ENCODE measurements around the gene SMYD3.

SMYD3 gene

DNA sequence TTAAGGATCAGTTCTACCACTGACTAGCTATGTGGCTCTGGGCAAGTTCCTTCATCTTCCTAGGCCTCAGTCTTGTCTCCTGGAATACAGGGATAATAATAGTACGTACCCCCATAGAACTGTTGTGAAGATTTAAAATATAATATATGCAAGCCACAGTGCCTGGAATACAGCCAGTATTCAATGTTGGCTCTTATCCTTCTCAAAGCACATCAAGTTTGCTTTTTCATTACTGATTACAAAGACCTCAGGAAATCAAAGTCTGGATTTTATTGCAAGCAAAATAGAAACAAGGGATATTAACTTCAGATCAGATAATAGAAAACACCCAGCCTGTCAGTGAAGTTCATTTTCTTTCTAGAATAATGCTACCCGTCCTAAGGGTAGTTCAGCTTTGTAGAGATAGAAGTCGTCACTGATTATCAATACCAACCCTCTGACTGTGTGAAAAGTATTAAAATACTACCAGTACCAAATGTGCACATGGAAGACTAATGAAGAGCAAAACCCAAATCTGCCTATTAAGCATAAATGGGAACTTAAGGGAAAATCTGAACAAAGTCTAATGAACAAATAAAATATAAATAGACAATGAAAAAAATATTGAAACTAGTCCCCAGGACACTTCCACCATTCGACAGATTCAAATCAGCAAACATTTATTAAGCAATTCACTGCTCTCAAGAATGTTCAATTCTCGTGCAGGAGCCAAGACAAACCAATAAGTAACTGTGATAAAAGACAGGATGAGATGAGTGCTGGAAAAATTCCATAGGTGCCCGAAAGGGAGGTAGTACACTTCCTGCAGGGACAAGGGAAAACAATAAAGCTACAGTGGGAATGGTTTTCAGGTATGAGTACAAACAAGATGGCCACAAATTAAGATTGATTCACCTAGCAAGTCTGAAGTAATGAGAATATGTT lies 206.2 kb downstream of the SMYD3 start:
- no peak for DNase-seq

DNA sequence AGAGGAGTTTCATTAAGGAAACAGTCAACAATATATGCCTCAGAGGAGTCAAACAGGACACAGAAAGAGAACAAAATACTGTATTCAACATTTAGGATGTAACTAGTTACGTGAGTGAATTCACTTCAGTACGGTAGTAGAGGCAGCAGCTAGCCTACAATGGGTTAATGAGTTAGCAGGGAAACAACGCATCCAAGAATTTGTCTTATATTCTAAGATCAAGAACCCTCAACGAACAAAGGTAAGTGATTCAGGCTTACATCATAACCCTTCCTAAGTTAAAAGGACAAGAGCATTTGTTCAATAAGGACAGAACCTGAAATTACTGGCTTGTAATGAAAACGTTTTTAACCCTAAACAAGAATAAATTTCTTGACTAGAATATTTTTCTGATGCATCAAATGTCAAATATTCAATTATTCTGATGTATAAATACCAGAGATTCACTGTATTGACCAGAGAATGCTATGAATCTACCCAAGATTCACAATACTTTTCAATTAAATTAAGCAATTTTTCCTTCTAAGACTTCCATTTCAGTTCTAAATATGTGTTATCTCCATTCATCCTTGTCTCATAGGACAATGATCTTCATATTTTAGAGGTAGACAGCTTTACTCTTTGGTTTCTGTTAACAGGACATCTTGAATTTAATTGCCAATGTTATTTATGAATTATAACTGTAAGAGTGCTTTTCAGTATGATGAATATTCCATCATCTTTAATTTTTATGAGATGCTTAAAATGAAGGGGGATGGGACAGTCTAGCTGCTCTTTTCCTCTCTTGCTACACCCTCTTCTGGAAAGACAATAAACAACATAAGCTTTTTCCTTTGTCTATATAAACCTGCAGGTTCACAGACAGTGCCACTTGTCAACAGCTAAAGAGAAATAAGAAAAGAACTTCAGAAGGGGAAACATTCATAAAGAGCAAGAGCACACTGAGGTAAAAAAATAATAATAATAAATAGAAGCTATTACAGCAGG lies 209.5 kb downstream of the SMYD3 start:
- no peak for DNase-seq

DNA sequence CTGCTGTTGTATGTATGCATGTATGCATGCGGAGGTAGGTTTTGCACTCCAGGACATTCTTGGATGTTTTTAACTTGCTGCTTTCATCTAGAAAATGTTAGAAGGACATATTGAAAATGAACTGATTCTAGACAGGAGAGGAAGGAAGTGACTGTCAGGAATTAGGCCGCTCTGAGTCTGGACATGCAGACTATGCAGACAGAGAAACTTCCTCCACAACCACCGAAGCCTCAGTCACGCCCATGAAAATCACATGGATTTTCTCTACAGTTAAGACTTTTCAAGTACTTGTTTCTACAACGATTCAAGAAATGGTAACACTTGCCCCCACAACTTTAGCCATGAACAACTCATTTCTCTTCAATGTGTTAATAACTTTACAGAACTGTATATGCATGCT lies 211.1 kb downstream of the SMYD3 start:
- DNase-seq = no peak

DNA sequence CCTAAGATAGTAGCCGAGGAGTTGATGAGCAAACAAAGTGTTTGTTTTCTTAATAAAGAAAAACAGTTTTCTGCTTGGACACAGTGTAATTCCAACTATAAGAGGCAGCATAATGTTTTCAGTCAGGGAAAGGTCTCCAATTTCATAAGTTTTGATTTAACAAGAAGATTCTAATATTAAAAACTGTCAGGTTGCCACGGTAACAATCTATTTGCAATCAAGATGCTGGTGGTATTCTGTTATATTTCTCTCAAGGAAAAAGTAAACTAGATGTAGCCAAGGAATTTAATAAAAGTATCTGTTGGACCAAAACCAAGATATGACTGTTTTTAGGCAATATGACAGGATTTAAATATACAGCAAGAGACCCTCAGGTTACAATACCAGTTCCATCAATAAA lies 211.7 kb downstream of the SMYD3 start:
- DNase-seq = no peak

DNA sequence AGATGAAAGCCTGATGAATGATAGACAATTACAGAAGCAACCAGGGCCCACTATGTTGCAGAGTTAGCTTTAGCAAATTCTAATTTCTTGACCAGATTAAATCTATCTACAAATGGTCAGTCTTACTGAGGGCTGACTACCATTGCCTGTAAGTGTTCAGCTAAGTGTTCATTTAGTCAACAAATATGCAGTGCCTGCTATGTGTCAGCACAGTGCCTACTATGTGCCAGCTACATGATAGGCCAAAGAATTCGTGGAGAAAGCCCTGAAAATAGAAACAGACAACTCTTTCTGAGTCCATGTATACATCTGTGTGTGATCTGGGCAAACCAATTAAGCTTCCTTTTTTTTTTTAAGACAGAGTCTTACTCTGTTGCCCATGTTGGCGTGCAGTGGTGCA lies 212.8 kb downstream of the SMYD3 start:
- DNase-seq = no peak

DNA sequence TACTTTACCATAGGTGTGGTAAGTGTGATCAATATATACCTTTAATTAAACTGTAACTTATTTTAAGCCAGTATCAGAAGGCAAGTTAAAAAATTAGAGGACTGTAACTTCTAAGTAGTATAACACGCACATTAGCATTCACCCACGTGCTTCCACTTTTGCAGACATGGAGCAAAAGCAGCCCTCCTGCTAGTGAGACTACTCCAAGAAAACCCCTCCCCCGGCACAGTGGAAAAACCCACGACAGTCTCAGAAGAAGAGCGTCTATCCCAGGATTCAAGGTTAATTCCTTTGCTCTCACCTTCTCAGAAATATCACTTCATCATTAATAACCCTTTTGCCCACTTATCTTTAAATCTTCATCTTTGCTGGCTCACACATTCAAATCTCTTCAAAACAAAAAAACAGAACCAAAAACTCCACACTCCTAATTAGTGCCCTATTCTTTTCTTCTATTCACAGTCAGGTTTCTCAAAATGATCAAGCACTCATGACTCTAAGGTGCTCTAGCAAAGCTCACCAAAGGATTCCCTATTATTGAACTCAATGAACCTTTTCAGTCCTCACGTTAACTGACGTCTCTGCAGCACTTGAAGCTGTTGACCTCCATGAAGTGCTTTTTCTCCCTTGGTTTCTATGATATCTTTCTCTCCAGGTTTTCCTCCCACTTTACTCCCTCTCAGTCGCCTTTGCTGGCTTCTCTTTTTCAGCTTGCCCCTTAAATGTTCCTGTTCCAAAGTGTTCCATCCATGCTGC lies 213.5 kb downstream of the SMYD3 start:
- peak; percentile 24 for DNase-seq

DNA sequence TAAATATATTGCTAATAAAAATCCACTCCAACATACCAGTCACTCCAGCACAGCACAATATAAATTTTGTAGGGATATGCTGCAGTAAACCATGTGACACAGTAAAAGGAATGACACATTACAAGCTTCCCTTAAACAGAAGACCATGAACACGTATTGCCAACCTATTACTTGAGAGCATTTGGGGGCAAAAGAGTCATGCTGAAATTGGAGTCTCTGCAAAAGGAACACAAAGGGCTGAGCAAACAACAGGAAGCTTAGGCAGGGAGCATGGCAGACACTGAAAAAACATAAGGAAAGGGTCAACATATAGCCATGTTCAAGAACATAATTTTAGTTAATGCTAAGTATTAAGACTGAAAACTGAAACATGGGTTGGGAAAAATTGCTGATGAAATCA lies 214.5 kb downstream of the SMYD3 start:
- DNase-seq = no peak

DNA sequence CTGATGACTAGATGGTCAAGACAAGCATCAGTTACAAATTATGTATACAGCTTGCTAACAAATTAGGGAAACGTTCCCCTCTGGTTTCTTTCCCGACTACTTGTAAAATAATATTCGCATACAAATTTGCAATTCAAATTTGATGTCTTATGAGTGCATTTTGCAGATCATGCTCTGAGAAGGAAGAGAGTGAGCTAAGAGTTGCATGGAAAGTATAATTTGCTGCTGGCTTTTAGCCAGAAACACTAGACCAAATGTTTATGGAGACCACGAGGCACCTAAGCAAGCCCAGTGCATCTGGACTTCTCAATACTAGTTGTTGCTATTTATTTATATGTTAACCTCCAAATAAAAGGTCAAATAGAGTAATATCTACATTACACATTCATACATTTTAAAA lies 216.0 kb downstream of the SMYD3 start:
- DNase-seq = no peak

DNA sequence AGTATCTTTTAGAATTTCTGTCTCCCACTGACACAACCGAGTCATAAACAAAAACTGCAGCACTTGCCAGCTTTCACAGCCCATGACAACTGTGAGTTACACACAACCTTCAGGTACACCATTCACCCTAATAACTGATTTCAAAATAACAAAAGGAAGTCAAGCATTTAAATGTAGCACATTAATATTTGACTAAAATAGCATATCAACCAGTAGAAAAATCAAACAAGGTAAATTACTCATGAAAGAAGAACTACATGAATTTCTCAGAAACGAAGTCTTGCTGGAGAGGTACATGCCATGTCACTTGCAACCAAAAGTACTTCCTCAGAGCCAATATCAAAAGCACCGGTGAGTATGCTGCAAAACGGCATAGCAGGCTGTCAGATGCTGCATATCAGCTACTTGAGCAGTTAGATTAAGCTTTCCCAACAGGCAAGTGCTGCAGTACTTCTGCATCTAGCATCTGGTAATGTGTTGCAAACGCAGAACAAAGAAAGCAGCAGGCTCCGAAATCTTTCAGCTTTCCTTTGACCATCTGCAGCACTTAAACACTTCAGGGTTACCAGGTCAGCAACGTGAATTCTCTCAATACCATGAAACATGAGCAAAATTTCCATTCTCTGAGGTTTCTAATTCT lies 223.2 kb downstream of the SMYD3 start:
- DNase-seq = no peak

DNA sequence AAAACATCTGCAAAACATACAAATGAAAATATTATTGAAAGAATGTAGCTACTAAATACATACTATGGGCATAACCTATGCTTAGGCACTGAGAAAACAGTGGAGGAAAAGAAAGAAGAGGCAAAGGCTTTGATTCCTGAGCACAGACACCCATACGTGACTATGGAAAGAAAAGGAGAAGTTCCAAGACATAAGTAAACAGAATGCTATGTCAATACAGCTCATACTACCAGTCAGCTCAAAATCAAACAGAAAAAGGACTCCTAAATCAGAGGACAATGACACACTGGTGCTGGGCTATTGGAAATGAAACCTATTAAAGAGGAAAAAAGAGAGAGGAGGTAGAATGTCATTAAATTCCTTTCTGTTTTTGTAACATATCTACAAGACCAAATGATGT lies 225.4 kb downstream of the SMYD3 start:
- no peak for DNase-seq

DNA sequence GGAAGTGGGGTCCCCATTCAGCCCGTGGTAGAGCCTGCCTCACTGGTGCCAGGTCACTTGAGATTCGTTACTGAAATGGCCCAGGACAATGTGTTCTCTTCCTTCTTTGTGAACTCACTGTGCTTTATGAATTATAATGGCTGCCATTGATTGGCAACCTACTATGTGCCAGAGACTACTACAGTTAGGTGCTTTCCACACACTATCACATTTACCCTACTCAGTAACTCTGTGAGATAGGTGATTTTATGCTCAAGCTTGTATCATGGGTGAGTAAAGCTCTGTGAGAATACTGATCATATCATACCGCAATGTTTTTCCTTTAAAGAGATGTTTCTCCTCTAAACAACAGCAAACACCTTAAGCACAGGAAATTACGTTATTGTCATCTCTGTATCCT lies 225.9 kb downstream of the SMYD3 start:
- DNase-seq = no peak

DNA sequence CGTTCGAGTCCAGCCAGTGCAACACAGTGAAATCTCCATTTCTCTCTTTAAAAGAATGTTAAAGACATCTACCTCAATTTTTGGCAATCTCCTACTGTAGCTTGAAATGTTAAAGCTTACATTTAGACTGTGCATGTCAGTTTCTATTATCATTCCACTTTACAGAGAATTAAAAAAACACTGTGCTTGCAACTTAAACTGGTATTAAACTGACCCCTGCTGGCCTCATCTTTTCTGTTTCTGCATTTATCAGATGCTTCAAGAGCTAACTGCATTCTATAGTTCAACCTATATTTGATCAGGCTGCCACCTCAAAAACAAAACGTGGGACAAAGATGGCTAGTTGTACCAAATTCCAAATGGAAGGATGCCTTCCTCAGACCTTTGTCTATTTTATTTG lies 226.5 kb downstream of the SMYD3 start:
- peak; percentile 37 for DNase-seq

DNA sequence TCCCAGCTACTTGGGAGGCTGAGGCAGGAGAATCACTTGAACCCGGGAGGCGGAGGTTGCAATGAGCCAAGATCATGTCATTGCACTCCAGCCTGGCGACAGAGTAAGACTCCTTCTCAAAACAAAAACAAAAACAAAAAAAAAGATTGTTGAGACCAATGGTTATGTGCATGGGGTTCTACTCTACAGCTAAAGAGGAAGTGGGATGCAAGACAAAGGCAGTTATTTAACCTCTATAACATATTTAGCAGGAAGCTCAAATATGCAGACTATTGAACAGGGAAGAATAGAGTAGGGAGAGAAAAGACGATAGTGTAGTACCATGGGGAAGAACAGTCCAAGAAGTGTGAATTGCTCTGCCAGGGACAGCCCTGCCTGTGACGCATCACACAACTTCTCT lies 227.7 kb downstream of the SMYD3 start:
- no peak for DNase-seq

DNA sequence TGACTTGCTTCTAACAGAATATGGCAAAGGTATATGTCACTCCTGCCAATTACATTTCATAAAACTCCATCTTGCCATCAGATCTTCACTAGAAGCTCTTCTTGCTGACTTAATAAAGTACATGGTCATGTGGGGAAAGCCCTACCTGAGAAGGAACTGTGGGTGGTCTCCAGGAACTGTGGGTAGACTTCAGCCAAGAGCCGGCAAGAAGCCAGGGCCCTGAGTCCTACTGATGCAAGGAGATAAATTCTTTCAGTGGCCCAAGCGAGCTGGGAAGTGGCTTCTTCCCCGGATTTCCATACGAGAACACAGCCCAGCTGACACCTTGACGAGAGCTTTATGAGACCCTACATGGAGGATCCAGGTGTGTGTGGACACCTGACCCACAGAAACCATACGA lies 228.7 kb downstream of the SMYD3 start:
- no peak for DNase-seq

DNA sequence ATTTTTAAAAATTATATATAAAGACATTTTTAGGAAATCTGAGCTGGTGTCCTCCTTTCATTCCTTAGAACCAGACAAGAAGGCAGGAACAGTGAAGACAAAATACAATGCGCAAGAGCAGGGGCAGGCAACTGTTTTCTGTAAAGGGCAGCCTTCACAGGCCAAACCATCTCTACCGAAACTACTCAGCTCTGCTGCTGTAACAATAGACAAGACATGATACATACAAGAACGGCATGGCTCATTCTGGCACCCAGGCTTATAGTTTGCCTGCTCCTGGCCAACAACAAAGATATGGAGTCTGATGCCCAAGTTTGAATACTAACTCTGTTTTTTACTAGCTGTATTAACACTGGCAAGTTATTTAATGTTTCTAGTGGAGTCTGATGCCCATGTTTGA lies 232.0 kb downstream of the SMYD3 start:
- DNase-seq = no peak

DNA sequence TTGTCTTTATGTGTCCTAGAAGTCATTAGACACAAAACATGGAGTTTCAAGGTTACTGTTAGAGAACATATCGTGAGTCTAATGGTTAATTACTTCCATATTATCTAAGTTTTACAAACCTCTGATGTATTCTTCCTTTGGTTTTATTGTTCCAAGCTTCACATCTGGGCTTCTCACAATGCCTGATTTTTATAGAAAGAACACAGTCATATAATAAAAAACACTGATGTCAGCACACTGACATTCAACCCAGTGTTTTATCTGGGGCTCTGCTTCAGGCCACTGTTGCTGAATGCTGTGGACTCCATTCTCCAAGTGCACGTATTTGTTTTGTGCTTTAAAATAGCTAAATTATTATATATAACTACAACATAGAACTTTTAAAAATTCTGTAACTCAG lies 232.9 kb downstream of the SMYD3 start:
- no peak for DNase-seq

DNA sequence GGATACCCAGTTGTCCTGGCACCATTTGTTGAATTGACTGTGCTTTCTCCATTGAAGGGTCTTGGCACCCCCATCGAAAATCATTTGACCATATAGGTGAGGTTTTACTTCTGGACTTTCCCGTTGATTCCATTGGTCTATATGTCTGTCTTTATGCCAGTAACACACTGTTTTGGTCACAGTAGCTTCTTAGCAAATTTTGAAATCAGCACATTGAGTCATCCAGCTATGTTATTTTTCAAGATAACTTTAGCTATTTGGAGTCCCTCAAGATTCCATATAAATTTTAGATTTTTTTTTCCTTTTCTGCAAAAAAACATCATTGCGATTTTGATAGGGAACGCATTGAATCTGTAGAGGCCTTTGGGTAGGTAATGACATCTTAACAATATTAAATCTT lies 235.6 kb downstream of the SMYD3 start:
- no peak for DNase-seq

DNA sequence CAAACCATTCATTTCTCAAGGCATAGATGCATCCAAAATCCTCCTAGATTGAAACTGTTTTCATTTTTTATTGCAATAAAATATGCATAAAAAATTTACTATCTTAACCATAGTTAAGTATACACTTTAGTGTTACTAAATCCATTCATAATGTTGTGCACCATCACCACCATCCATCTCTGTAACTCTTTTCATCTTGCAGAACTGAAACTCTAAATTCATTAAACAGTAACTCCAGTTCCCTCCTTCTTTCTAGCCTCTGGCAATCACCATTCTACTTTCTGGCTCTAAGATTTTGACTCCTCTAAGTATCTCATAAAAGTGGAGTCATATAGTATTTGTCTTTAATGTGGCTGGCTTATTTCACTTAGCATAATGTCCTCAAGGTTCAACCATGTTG lies 236.8 kb downstream of the SMYD3 start:
- no peak for DNase-seq

DNA sequence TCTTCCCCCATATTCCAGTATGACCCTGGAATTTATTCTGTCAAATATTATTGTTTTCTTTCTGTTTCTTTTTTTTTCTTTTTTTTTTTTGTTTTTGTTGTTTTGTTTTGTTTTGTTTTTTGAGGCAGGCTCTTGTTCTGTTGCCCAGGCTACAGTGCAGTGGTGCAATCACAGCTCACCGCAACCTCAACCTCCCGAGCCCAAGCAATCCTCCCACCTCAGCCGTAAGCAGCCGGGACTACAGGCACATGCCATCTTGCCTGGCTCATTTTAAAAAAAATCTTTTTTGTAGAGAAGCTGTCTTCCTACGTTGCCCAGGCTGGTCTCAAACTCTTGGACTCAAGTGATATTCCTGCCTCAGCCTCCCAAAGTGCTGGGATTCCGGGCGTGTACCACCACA lies 237.6 kb downstream of the SMYD3 start:
- no peak for DNase-seq

DNA sequence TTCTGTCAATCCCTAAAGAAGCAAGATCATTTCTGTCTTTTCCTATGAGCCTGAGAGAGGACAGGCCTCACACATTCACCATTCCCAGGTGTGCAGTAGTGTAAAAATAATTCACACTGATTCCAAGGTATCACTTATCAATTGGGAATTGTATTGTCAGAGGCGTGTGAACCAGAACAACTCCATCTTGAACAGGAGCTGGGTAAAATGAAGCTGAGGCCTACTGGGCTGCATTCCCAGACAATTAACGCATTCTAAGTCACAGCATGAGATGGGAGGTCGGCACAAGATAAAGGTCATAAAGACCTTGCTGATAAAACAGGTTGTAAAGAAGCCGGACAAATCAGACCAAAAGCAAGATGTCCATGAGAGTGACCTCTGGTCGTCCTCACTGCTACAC lies 239.2 kb downstream of the SMYD3 start:
- no peak for DNase-seq

DNA sequence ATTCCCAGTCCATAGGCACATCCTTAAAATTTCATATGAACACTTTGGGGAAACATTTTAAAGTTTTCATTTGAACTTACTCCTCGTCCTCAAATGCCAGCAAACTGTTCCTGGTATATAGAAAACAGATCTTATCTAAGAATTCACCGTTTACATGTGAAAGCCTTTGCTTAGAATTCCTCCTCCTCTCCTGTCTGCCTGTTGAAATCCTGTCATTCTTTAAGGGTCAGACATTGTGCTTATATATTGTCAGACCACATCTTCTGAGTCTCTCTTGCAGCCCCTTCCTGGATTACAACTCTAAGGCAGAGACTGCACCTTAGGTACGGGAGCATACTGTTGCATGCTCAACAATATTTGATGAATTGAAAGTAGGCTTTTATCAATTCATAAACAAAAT lies 239.7 kb downstream of the SMYD3 start:
- DNase-seq = no peak

DNA sequence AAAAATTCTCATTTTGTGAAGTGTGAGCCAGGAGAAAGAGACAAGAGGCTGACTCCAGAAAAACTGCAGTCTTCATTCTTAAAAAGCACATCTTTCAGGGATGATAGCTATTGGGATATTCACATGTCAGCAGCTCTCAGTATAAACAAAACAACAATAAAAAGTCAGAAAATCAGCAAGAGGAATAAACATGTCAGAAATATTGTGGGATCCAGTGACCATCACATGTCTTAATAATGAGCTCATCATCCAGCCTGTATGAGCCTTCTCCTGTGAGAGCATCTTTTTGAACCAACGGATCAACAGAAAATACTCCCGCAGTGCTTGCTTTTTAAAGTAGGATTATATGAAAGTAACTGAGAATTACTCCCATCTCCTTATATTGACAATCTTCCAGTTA lies 241.6 kb downstream of the SMYD3 start:
- DNase-seq = no peak

DNA sequence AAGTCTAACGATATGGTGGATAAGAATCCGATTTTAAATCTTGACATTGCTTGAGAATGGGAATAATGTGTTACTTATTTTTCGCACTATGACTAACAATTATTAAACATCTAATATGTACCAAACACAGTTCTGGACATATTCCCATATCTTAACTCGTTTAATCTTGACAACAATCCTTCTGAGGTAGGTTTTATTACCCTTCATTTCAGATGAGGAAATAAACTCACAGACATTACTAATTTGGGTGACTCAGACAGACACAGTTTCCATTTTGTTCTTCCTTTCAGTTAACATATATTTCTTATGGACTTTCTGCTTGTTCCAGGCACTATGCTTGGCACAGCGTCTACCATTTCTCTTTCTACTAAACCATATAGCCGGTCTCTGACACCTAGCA lies 244.8 kb downstream of the SMYD3 start:
- DNase-seq = no peak

Data from NCI-H345 (cell line).